ENCODE data around the gene MORN1. TPM values are rescaled to one million over a fixed set of nuclear protein-coding genes. Genes with fewer than 3 reads are reported as not detected.

The MORN1 gene
- total and polyA plus RNA-seq, 10 donors = 1.9 to 13.5 (median 6.9) TPM

- Histone ChIP-seq H3K27me3 (replicated peaks in 1 of 7) (peaks cover 0 to 74% (median 13%) of the 10 kb centered on the region in 7 donors), H3K9me3 (peaks cover 0 to 20% (median 12%) of the 10 kb centered on the region in 8 donors), H3K36me3 (no peaks in the 10 kb centered on the region), H3K4me1 (no peaks in the 10 kb centered on the region), H3K27ac (no peak overlapping the region), H3K4me3 (no peak overlapping the region)
- 90 to 94% (median 91%) methylated on average over 8 to 28 of the region's 28 CpGs for WGBS, 5 donors
- no peak for DNase-seq
- TF ChIP-seq POLR2A (IDR thresholded peaks at IDR 0.05) (no peak), POLR2AphosphoS5 (IDR thresholded peaks at IDR 0.05) (no peak)
- TF ChIP-seq, protein P1, sequence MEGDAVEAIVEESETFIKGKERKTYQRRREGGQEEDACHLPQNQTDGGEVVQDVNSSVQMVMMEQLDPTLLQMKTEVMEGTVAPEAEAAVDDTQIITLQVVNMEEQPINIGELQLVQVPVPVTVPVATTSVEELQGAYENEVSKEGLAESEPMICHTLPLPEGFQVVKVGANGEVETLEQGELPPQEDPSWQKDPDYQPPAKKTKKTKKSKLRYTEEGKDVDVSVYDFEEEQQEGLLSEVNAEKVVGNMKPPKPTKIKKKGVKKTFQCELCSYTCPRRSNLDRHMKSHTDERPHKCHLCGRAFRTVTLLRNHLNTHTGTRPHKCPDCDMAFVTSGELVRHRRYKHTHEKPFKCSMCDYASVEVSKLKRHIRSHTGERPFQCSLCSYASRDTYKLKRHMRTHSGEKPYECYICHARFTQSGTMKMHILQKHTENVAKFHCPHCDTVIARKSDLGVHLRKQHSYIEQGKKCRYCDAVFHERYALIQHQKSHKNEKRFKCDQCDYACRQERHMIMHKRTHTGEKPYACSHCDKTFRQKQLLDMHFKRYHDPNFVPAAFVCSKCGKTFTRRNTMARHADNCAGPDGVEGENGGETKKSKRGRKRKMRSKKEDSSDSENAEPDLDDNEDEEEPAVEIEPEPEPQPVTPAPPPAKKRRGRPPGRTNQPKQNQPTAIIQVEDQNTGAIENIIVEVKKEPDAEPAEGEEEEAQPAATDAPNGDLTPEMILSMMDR (IDR thresholded peaks at IDR 0.05 in 8 of 11, conservative IDR thresholded peaks at IDR 0.05 in 3 of 11) = no peak
- intact Hi-C loops (cut with DNase I; ENCODE audit: low total_unique reads) = no loop called here
Observed at GRCh38 chr1:2428490-2428889, 37.1 kb upstream of the MORN1 start.

- Histone ChIP-seq H3K4me3 (no peak overlapping the region), H3K27me3 (replicated peaks in 1 of 7) (peaks cover 0 to 68% (median 8%) of the 10 kb centered on the region in 7 donors), H3K36me3 (no peaks in the 10 kb centered on the region), H3K4me1 (no peaks in the 10 kb centered on the region), H3K27ac (no peak overlapping the region), H3K9me3 (peaks cover 0 to 24% (median 17%) of the 10 kb centered on the region in 8 donors)
- TF ChIP-seq POLR2AphosphoS5 (IDR thresholded peaks at IDR 0.05) = no peak
- WGBS, 5 donors = 55 to 89% (median 86%) methylated on average over 6 to 10 of the region's 10 CpGs
- no peak for DNase-seq
- intact Hi-C loops (cut with DNase I; ENCODE audit: low total_unique reads) = no loop called here
Observed at GRCh38 chr1:2427976-2428375, 36.6 kb upstream of the MORN1 start.

- WGBS, 5 donors = 80 to 88% (median 83%) methylated on average over 10 to 18 of the region's 18 CpGs
- Histone ChIP-seq H3K4me3 (no peak overlapping the region), H3K27me3 (replicated peaks in 1 of 7) (peaks cover 0 to 59% (median 8%) of the 10 kb centered on the region in 7 donors), H3K9me3 (peaks cover 0 to 31% (median 22%) of the 10 kb centered on the region in 8 donors), H3K36me3 (no peaks in the 10 kb centered on the region), H3K4me1 (no peaks in the 10 kb centered on the region), H3K27ac (no peak overlapping the region)
- intact Hi-C loops (cut with DNase I; ENCODE audit: low total_unique reads) = no loop called here
- TF ChIP-seq POLR2AphosphoS5 (IDR thresholded peaks at IDR 0.05) = no peak
- TF ChIP-seq, protein P1 (IDR thresholded peaks at IDR 0.05 in 8 of 11, conservative IDR thresholded peaks at IDR 0.05 in 3 of 11) = no peak
- no peak for TF ChIP-seq POLR2A (IDR thresholded peaks at IDR 0.05)
- DNase-seq = no peak
Observed at GRCh38 chr1:2427051-2427450, 35.7 kb upstream of the MORN1 start.

GRCh38 chr1:2426540-2426939 lies 35.2 kb upstream of the MORN1 start:
- H3K27ac ChIP-seq = no peak overlapping the region
- intact Hi-C loops (cut with DNase I; ENCODE audit: low total_unique reads) = no loop called here
- DNase-seq = no peak
- no peaks in the 10 kb centered on the region for H3K4me1 ChIP-seq
- peaks cover 0 to 54% (median 8%) of the 10 kb centered on the region in 7 donors for H3K27me3 ChIP-seq (replicated peaks in 1 of 7)
- TF ChIP-seq, protein P1 (IDR thresholded peaks at IDR 0.05 in 8 of 11, conservative IDR thresholded peaks at IDR 0.05 in 3 of 11) = no peak
- TF ChIP-seq POLR2AphosphoS5 (IDR thresholded peaks at IDR 0.05) (no peak), POLR2A (IDR thresholded peaks at IDR 0.05) (no peak)
- H3K9me3 ChIP-seq = peaks cover 0 to 34% (median 22%) of the 10 kb centered on the region in 8 donors
- no peaks in the 10 kb centered on the region for H3K36me3 ChIP-seq
- WGBS, 5 donors = 73 to 100% (median 80%) methylated on average over 1 to 18 of the region's 18 CpGs
- no peak overlapping the region for H3K4me3 ChIP-seq

DNA sequence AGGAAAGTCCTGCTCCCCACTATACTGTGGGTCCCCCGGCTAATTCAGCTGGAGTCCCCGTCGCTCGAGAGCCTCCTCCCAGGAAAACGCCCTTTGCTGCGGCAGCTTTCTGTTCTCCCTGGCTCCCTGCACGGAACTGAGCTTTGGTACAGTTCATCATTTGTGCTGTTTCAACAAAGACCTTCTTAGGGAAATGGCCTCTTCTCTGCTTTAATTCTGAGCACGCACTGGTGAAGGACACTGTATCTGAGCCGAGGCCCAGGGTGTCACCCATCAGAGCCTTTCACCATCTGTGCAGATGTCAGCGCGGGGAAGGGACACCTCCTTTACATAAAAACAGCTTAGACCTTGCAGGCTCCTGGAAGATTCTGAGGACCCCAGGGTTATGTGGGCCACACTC lies 34.5 kb upstream of the MORN1 start:
- H3K9me3 ChIP-seq = peaks cover 0 to 34% (median 22%) of the 10 kb centered on the region in 8 donors
- no peak overlapping the region for H3K4me3 ChIP-seq
- WGBS, 5 donors = 73 to 86% (median 85%) methylated on average over 11 of the region's 11 CpGs
- DNase-seq = no peak
- no peak for TF ChIP-seq POLR2AphosphoS5 (IDR thresholded peaks at IDR 0.05)
- TF ChIP-seq, protein P1 (IDR thresholded peaks at IDR 0.05 in 8 of 11, conservative IDR thresholded peaks at IDR 0.05 in 3 of 11) = no peak
- no peak for TF ChIP-seq POLR2A (IDR thresholded peaks at IDR 0.05)
- intact Hi-C loops (cut with DNase I; ENCODE audit: low total_unique reads) = no loop called here
- peaks cover 0 to 49% (median 8%) of the 10 kb centered on the region in 7 donors for H3K27me3 ChIP-seq (replicated peaks in 1 of 7)
- no peaks in the 10 kb centered on the region for H3K36me3 ChIP-seq
- no peak overlapping the region for H3K27ac ChIP-seq
- H3K4me1 ChIP-seq = no peaks in the 10 kb centered on the region
